HG03439 (cell line): ENCODE data around the gene CHRM4.

Source experiments
- ATAC-seq: cut with Tn5 transposase; IDR thresholded peaks from one replicate; pipeline ENCODE4 v1.9.1; 2021; ENCODE audit warnings: mild to moderate bottlenecking, moderate library complexity; ENCODE audit not compliant: unreplicated experiment

CHRM4 gene

DNA sequence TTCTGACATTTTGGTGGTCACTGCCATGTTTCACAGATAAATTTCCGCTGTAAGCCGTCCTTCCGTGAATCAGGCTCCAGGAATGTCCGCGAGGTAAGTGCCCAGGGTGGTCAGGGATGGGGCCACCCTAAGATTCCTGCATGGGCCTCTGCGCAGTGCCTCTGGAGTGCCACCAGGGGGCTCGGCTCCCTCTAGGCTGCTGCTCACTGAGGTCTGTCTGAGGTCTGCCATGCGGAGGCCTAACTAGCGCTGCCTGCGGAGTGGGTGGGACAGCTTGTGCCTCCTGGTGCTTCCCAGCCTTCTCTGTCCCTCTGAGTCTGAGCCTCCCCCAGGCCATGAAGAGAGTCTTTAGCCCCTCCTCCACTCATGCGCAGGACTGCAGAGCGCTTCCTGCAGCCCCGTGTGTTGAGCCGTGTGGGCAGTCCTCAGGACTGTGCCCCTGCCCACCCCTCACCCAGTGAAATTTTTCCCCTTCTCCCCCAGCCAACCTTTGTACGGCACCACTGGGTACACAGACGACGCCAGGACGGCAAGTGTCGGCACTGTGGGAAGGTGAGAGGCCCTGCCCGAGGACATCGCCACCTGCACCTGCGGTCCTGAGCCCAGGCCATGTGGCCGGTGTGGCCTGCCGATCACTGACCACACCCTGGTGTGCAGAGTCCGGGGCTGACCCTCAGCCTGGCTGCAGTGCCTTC is 22.0 kb downstream of the CHRM4 start:
- ATAC-seq: peak; percentile 44

DNA sequence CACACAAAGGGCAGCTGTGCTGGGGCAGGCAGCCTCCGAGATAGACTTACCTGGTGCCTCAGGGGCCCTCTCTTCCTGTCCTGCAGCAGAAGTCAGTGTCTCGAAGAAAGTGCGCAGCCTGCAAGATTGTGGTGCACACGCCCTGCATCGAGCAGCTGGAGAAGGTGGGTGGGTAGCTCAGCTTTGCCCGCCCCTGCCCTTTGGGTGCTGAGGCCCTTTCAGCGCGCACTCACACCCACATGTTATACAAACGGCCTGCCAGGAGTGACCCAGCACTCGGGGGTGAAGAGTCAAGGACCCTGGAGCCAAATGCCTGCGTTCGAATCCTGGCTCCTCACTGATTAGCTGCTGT is 23.7 kb downstream of the CHRM4 start:
- no peak for ATAC-seq

DNA sequence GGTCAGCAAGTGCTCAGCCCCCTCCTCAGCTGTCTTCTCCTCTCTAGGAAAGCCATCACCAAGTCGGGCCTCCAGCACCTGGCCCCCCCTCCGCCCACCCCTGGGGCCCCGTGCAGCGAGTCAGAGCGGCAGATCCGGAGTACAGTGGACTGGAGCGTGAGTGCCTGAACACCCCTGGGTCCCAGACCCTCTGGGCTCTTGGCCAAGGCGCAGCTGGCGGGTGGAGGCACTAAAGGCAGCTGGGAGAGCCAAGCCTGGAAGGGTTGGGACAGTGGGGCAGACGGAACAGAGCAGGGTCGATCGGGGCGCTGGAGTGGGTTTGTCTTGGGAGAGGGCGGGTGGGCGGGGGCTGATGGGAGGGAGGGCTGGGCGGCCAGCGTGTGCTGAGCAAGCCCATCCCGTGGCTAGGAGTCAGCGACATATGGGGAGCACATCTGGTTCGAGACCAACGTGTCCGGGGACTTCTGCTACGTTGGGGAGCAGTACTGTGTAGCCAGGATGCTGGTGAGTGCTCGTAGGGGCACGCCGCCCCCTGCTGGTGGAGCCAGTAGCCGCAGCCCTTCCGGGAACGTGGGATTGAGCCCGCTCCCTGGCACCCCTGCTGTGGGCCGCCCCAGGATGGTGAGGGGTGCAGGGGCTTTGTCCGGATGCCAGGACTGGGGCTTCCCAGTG is 24.2 kb downstream of the CHRM4 start:
- peak; percentile 52 for ATAC-seq

DNA sequence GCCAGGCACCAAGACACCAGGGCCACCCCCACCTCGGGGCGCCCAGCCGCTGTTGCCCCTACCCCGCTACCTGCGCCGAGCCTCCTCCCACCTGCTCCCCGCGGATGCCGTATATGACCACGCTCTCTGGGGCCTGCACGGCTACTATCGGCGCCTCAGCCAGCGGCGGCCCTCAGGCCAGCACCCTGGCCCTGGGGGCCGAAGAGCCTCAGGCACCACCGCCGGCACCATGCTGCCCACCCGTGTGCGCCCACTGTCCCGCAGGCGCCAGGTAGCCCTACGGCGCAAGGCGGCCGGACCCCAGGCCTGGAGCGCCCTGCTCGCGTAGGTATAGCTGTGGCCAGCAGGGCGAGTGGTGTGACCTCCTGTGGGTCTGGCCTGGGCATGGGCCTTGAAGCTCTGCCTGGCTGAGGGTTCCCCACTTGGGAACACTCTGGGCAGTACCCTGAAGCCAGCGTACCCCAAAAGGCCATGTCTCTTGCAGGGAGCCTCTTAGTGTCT is 24.9 kb downstream of the CHRM4 start:
- ATAC-seq: no peak

DNA sequence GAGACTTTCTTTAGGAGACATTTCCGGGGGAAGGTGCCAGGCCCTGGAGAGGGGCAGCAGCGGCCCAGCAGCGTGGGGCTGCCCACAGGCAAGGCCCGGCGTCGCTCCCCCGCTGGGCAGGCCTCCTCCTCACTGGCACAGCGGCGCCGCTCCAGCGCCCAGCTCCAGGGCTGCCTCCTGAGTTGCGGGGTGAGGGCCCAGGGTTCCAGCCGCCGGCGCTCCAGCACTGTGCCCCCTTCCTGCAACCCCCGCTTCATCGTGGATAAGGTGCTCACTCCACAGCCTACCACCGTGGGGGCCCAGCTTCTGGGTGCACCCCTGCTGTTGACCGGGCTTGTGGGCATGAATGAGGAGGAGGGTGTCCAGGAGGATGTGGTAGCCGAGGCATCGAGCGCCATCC is 25.3 kb downstream of the CHRM4 start:
- no peak for ATAC-seq

DNA sequence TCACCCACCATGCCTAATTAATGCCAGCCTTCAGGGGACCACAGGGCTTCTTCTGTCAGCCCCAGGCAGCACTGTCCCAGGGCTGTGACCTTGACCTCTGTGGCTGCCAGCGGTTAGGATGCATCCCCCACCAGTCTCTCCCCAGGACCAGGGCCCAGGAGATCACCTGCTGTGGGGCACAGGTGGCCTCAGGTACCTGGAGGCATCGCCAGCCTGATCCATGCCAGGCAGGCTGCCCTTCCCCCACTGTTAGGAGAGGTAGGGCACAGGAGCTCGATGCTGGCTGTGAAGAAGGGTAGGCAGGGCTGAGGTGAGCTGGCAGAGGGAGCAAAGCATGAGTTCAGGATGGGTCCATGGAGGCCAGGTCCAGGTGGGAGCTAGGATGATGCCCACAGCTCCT is 26.8 kb downstream of the CHRM4 start:
- no peak for ATAC-seq

DNA sequence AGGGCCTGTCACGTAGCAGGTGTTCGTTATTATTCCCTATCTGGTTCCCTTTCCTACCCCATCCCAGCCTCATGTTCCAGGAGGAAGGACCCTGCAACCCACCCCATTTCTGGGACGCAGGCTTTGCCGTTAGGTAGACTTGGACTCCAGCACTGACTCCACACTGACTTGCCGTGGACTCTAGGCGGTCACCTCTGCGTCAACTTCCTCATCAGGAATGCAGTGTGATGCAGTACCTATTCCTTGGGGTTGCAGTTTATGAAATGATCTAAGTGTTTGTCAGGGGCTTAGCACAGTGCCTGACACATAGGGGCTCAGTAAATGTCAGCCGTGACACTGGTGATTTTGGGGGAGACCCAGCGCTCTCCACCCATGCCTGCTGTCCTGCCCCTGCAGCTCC is 27.5 kb downstream of the CHRM4 start:
- ATAC-seq: no peak

DNA sequence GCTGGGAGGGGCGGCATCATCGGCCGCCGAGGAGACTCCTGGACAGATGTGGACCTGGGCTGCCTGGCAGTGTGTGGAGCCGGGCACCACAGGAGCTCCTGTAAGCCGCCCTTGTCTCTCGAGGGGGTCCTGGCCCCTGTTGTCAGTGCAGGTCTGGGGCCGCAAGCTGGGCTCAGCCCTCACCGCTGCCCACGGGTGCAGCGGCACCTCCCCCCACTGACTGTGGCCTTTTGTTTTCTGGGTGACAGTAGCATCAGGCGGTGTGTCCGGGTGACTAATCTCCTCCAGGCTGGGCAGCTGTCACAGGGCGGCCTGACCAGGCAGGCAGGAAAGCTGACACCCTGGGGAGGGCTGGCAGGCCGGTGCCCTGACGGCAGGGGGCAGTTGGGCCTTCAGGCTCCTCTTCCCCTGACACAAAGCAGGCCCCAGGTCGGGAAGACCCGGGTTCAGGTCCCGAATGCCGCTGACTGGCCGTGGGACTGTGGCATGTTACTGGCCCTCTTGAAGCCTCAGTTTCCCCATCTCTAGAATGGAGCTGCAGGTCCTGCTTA is 28.0 kb downstream of the CHRM4 start:
- no peak for ATAC-seq

DNA sequence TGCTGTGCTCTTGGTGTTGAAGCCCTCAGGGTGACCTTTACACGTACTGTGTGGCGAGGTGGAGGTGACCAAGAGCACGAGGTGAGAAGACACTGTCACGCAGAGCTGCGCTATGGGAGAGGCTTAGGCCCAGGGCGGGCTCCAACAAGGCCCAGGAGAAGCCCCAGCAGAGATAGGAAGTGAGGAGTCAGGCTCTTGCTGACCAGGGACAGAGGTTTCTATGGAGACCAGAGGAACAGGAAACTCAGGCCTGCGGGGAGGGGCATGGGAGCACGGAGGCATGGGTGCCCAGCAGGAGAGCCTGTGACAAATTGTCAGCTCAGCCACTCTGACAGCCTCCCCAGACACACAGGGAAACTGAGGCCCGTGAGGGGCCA is 28.6 kb downstream of the CHRM4 start:
- ATAC-seq: no peak

DNA sequence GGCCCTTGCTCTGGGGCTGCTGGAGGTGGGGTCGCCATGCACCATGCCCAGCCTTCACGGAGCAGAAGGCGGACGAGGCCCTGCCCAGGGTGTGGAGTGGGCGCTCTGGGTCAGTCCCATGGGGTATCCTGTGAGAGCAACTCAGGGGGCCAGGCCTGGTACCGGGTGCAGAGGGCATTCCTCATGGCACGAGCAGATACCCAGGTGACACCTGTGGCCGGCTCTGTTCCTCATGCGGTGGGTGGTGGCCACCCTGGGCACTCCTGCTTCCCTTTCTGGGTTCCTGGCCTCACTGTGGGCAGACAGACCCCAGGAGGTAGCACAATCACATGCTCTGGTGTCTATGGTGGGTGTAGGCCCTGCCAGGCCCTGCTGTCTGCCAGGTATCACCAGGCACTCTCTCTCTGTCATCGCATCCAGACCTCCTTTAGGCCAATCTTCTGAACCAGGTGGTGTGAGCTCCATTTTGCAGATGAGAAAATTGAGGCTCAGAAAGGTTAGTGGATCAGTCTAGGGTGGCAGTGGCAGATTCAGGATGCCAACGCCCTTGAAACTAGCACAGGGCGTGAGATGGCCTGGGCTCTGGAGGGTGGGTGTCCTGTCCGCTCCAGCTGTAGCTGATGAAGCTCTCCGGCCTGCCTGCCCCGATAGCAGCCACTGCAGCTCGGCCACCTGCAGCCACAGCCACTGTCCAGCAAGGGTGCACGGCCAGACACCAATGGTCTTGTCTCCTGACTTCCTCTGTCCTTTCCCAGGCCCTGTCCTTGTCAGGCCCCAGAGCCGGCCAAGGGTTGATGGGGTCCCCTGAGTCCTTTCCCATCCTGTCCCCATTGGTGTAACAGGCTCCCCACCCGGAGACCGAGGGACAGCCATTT is 29.2 kb downstream of the CHRM4 start:
- ATAC-seq: no peak

DNA sequence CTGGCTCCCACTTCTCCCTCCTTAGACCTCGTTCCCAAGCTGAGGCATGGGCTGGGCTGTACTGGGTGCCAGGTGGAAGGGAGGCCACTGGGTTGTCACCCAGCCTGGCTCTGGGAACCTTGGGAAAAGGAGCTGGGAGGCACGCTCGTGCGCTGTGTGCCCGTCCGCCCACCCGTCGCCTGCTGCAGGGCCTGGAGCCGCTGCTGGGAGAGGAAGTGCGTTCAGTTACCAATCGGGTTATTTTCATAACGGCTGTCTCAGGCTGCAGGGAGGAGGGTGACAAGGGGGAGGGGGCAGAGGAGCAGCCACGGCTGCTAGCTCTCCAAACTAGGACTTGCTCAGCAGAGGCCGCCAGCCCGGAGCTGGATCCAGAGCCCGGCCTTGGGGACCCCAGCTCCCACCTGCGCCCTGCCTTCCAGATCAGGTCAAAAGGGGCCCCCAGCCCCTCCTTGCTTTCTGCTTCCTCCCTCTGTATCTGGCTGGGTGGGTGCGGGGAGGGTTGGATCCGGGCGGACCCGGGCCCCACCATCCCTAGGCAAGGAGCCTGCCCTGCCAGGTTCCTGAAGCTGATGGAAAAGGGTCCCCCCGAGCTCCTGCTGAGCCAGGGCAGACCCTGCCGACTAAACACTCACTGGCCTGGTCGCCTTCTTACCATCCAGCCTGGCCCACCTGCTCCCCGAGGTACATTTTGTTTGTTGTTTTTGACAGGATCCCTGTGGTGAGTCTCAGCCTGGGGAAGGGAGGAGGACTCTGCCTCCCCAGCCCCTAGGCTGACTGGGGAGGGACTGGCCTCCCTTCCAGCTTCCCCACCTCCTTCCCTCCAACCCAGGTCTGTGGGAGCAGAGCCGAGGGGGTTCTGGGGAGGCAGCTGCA is 30.1 kb downstream of the CHRM4 start:
- peak; percentile 75 for ATAC-seq

DNA sequence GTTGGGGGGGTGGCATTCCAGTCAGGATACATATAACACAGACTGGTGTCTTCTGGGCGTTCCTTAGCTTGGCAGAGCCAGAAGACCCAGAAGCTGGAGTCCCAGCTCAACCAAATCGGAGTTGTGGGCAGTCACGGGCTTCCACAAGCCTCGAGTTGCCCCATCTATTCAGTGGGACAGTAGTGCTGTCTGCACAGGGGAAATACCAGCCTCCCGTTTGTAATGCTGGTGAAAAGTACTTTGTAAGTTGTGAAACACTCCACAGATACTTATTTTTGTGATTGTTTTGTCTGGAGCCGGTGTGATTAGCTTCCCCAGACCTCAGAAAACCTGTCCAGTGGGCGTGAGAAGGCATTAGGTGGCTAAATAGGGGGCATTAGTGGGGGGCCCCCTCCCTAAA is 30.7 kb downstream of the CHRM4 start:
- ATAC-seq: peak; percentile 25

DNA sequence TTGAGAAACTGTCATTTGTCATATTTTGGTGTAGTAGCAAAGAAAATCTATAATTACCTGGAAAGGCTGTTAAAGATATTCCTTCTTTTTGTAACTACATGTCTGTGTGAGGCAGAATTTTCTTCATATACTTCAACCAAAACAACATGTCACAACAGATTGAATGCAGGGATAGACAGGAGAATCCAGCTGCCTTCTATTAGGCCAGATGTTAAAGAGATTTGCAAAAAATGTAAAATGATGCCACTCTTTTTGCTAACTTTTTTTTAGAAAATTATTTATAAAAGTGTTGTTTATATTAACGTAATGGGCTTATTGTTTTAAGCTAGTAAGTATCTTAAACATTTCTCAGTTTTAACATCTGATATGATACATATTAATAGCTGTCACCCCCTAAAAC is 31.6 kb downstream of the CHRM4 start:
- ATAC-seq: no peak

DNA sequence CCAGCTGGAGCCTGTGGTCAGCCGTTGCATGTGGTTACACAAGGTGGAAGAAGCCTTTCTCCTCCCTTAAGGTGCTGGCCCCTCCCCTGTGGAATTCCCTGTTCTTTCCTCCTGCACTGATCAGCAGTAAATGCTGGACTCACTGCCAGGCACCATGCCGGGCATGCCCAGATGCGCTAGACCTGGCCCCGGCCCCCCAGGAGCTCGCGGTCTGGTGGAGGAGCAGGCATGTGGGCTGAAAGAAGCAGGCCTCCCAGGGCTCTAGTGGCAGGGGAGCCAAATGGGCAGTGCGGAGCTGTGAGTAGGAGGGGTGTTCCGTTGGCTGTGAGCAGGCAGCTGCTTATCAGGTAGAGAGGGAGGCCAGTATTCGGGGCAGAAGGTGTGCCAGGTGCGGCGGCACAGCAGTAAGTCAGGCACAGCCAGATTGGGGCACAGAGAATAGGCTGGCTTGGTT is 34.1 kb downstream of the CHRM4 start:
- no peak for ATAC-seq

DNA sequence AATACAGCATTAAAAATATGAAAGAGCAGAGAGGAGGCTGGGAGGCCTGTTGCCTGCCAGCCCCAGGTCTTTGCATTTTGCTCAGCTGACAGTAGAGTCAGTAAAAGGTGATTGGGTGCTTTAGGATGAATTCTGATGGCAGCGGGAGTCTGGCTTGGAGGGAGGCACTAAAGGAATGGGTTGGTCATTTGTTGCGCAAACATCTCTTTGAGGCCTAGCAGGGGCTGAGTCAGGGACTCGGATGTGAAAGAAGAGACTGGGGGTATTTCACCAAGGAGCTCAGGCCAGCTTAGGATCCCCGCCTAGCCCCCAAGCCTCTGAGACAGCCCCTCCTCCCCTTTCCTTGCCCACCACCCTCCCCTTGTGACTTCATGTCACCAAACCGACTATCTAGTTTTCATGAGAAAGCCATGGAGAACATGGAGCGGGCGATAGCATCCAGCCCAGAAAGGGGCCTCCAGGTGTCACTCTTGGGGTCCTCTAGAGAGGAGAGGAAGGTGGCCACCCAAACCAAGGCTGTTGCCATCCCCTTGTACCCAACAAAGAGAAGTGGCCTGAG is 34.6 kb downstream of the CHRM4 start:
- ATAC-seq: no peak

DNA sequence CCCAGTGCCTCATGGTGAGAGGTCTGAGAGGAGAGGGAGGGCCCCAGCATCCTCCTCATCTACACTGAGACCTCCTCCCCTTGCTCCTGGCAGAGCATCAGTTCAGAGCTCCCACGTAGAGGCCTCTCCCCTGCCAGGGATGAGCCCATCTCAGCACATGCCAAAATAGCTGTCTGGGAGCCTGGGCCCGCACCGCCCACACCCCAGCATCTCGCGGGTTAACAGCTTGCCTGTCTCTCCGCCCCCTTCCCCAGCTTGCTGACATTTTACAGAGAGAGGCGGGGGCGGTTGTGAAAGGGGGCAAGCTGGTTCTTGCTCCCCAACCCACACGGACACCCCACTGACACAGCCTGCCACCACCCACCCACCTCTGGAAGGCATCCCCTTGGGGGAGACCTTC is 37.9 kb downstream of the CHRM4 start:
- ATAC-seq: no peak

DNA sequence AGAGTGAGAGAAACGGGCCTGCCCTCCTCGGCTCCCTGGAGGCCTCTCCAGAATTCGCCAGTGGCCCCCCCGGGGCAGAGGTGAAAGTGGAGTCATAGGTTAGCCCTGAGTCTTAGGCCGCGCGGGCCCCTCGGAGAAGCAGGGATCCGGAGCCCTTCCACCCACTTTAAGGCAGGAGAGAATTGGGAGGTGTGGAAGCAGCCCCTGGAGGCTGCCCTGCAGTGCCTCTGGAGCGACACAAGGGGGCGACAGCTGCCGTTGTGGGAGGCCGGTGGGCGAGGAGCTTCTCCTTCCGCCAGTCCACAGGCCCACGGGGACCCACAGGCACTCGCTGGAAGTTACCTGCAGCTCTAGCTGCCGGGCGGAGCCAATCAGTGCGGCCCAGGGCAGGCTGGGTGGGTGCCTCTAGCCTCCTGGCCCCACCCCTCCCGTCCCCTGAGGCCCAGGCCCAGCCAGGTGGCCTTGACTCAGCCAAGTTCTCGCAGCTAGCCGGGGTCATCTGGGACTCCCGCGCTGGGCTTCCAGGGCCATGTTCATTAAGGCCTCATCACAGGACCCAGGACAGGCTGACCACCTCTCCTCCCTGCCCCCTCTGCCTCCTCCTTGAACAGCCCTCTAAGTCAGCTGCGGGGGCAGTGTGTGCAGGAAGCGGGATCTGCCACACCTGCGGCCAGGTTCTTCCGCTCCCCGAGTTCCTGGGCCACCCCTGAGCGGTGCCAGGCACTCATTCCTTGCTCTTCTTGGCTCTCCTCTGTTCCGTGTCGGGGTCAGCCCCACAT is 39.3 kb downstream of the CHRM4 start:
- ATAC-seq: no peak

DNA sequence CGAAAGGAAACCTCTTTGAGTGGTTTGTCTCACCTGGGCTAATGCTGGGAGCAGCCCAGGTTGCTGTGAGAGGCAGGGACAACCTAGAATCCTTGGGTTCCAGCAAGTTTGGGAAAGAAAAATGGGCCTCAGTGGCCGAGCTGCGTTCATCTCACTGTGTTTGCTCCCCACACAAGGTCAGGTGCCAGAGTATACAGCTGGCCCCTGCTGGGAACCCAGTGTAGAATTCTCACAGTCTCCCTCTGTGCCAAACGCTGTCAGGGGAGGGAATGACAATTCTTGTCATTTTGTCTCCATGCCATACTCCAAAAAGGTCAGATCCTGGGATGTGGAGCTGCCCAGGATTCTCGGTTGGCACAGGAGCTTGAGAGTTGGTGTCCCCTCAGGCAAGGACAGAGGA is 40.0 kb downstream of the CHRM4 start:
- ATAC-seq: no peak

DNA sequence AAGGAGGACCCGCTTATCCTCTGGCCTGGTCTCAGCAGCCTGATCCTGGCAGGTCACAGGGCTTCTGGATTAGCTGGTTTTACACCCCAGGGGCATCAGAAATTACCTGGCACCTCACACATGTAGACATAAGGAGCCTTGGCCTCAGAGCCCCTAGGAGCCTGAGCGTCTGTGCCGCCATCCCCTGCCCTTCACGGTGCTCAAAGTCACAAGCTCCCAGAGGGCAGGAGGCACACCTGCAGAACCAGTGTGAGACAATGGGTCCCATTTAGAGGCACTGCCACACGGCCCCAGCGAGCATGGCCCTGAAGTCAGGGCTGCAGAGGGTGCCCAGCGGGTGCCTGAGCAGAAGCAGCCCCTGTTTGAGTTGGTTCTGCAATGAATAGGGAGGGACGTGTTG is 40.4 kb downstream of the CHRM4 start:
- ATAC-seq: no peak
